ENCODE results near the gene NACC2.

DNA sequence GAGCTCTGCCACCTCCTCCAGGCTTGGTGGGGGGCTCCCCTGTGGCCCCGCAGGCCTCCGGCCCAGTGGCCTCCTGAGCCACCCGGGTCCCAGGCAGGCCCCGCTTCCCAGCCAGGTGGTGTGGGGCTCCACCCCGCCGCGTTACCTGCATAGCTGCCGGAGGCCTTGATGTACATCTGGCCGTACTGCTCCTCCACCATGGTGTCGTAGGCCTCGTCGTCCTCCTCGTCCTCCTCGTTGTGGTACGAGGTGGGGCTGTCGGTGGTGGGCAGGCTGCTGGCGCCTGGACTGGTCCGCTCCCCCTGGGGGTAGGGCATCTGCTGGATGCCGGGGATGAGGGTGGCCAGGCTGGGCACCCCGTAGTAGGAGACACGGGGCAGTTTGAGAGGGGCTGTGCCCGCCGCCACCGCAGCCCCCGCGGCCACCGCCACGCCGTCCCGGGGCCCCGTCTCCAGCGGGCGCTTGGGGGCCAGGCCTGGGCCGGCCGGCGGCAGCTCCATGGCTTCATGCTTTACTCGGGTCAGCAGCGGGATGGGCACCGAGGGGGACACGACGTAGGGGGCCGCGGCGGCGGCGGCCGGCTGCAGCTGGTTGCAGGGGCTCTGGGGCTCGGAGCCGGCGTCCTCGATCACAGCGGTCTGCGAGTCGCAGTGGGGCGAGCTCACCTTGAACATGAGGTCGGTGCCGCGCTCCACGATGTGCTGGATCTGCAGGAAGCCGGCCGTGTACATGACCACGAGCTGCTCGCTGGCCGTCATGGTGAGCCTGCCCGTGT lies 45.4 kb downstream of the NACC2 start:
- TF ChIP-seq, protein P1, sequence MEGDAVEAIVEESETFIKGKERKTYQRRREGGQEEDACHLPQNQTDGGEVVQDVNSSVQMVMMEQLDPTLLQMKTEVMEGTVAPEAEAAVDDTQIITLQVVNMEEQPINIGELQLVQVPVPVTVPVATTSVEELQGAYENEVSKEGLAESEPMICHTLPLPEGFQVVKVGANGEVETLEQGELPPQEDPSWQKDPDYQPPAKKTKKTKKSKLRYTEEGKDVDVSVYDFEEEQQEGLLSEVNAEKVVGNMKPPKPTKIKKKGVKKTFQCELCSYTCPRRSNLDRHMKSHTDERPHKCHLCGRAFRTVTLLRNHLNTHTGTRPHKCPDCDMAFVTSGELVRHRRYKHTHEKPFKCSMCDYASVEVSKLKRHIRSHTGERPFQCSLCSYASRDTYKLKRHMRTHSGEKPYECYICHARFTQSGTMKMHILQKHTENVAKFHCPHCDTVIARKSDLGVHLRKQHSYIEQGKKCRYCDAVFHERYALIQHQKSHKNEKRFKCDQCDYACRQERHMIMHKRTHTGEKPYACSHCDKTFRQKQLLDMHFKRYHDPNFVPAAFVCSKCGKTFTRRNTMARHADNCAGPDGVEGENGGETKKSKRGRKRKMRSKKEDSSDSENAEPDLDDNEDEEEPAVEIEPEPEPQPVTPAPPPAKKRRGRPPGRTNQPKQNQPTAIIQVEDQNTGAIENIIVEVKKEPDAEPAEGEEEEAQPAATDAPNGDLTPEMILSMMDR (IDR thresholded peaks at IDR 0.05) = no peak
- no peak for TF ChIP-seq POLR2A (IDR thresholded peaks at IDR 0.05)
